K562 (cell line): Measurements from ENCODE around the gene DNAJC15. TPM values are rescaled to one million over a fixed set of nuclear protein-coding genes. Genes with fewer than 3 reads are reported as not detected.

Experiments used
- ATAC-seq: fragments of 200-7000 bp; cut with Tn5 transposase; 3 replicates; pipeline ENCODE4 v1.9.1; 2020; ENCODE audit warnings: moderate library complexity
- BruUV-seq: library from RNA; stranded (reverse); fragments of 400-500 nt; replicated peaks from 2 replicates; lab custom pipeline; 2021; lab: Mats Ljungman, UMichigan
- CTCF ChIA-PET: fragments of 300-600 bp; formaldehyde crosslinking; extraction: SDS; loops from one replicate; lab custom pipeline; 2021; ENCODE audit warnings: low intra/inter-chr PET ratio; lab: Yijun Ruan, JAX
- POLR2A ChIA-PET: fragments of 300-600, 350-650 bp; sonication (Branson Sonifier 250); formaldehyde crosslinking; extraction: SDS; loops from one replicate; lab custom pipeline; 2021; ENCODE audit warnings: antibody characterized with exemption, inconsistent platforms; lab: Yijun Ruan, JAX
- DNase-seq, 4 experiments: peaks; one replicate each; pipeline versions ENCODE4 v3.0.0 to v3.0.0-alpha.2; 2011 to 2018; ENCODE audit warnings: low spot score in 3 of 4, mixed read lengths in 3 of 4; ENCODE audit errors: extremely low read depth in 1 of 4
- FAIRE-seq: peaks from 2 replicates; lab custom pipeline; 2011; peaks lifted over from hg19 to GRCh38; lab: Jason Lieb, UNC
- H2AFZ ChIP-seq: 2 replicates; pipeline ENCODE4 v1.6.0; 2011; ENCODE audit warnings: low read depth, low read length, control low read depth, inconsistent platforms
- H3K27ac ChIP-seq: fragments of 200-600 bp; 3 replicates; pipeline ENCODE4 v1.8.0; 2011; ENCODE audit warnings: low read depth, mild to moderate bottlenecking, control low read depth, inconsistent platforms, low read length, moderate library complexity, mixed read lengths; ENCODE audit errors: extremely low read depth
- H3K27me3 ChIP-seq, 2 experiments: fragments of 300-600 bp in 1 of 2; 2 replicates in 1 of 2; 3 replicates in 1 of 2; pipeline versions ENCODE4 v1.6.0 to v1.8.0; 2011; ENCODE audit warnings: inconsistent platforms in 2 of 2, low read length in 2 of 2, mild to moderate bottlenecking in 1 of 2, mixed read lengths in 1 of 2, moderate library complexity in 1 of 2; ENCODE audit not compliant: control insufficient read depth in 2 of 2, insufficient read depth in 2 of 2
- H3K36me3 ChIP-seq: fragments of 300-600 bp; 3 replicates; pipeline ENCODE4 v1.8.0; 2011; ENCODE audit warnings: mild to moderate bottlenecking, low read length, inconsistent platforms; ENCODE audit not compliant: control insufficient read depth, insufficient read depth
- H3K4me1 ChIP-seq, 2 experiments: fragments of 200-600 bp in 1 of 2; replicated peaks in 1 of 2; 2 replicates in 1 of 2; 3 replicates in 1 of 2; pipeline versions ENCODE4 v1.5.1 to v1.8.0; 2011; ENCODE audit warnings: inconsistent platforms in 2 of 2, low read length in 2 of 2, mild to moderate bottlenecking in 1 of 2, mixed read lengths in 1 of 2, moderate library complexity in 1 of 2; ENCODE audit not compliant: control insufficient read depth in 2 of 2, insufficient read depth in 2 of 2
- H3K4me2 ChIP-seq: 2 replicates; pipeline ENCODE4 v1.6.1; 2011; ENCODE audit warnings: low read length, control low read depth, inconsistent platforms, mixed read lengths; ENCODE audit not compliant: insufficient read depth
- H3K4me3 ChIP-seq: fragments of 200-600 bp; sonication (generic), shearing (Covaris generic); 2 replicates; pipeline ENCODE4 v1.5.1; 2016; ENCODE audit warnings: control low read depth, inconsistent platforms
- H3K79me2 ChIP-seq: fragments of 200-600 bp; 3 replicates; pipeline ENCODE4 v1.8.0; 2011; ENCODE audit warnings: low read length, inconsistent platforms; ENCODE audit not compliant: control insufficient read depth, insufficient read depth
- H3K9ac ChIP-seq, 2 experiments: 2 replicates each; pipeline versions ENCODE4 v1.6.0 to v1.6.1; 2011; ENCODE audit warnings: low read depth in 2 of 2, low read length in 2 of 2, control low read depth in 1 of 2, inconsistent platforms in 1 of 2, mild to moderate bottlenecking in 1 of 2, mixed read lengths in 1 of 2; ENCODE audit not compliant: insufficient read depth in 1 of 2
- H3K9me1 ChIP-seq: one replicate; pipeline ENCODE4 v1.6.0; 2011; ENCODE audit warnings: inconsistent platforms, mild to moderate bottlenecking, low read length, moderate library complexity; ENCODE audit not compliant: control insufficient read depth, insufficient read depth
- H3K9me3 ChIP-seq: replicated peaks from 2 replicates; pipeline ENCODE4 v1.5.1; 2011; ENCODE audit warnings: low read depth, low read length, inconsistent platforms; ENCODE audit not compliant: control insufficient read depth, insufficient read depth
- H4K20me1 ChIP-seq: replicated peaks from 2 replicates; pipeline ENCODE4 v1.6.1; 2011; ENCODE audit warnings: low read length, inconsistent platforms, mixed read lengths; ENCODE audit not compliant: control insufficient read depth, insufficient read depth
- CHCHD3 ChIP-seq: fragments of 250-450 bp; sonication (Bioruptor Pico); IDR thresholded peaks from 2 replicates; pipeline ENCODE4 v2.1.2; 2022; ENCODE audit warnings: mild to moderate bottlenecking
- CHD7 ChIP-seq: fragments of 200-600 bp; sonication (generic); IDR thresholded peaks from one replicate; pipeline ENCODE4 v1.6.1; 2012; ENCODE audit warnings: mild to moderate bottlenecking, low read depth, low read length, inconsistent platforms
- GABPA ChIP-seq: fragments of 200-800 bp; sonication (Bioruptor generic); conservative IDR thresholded peaks from 2 replicates; pipeline ENCODE4 v1.6.1; 2016; ENCODE audit warnings: low read depth, missing genetic modification characterization, missing compliant biosample characterization
- NONO ChIP-seq, 2 experiments: fragments of 200-400 bp in 1 of 2; fragments of 450-650 bp in 1 of 2; formaldehyde crosslinking in 1 of 2; IDR thresholded peaks; 2 replicates each; pipeline ENCODE4 v1.6.1; 2017; ENCODE audit warnings: low read depth in 2 of 2, mild to moderate bottlenecking in 2 of 2, moderate library complexity in 2 of 2, low read length in 1 of 2
- SOX6 ChIP-seq: fragments of 450-650 bp; IDR thresholded peaks from 2 replicates; pipeline ENCODE4 v1.6.1; 2014; ENCODE audit warnings: mild to moderate bottlenecking
- SRSF1 ChIP-seq: fragments of 200-400 bp; formaldehyde crosslinking; IDR thresholded peaks from 2 replicates; pipeline ENCODE4 v1.6.1; 2017; ENCODE audit warnings: mild to moderate bottlenecking, low read depth, low read length, moderate library complexity
- ZNF324 ChIP-seq: fragments of 250-450 bp; sonication (Bioruptor Pico); IDR thresholded peaks from 2 replicates; pipeline ENCODE4 v1.4.0; 2020; ENCODE audit warnings: mild to moderate bottlenecking
- ZNF445 ChIP-seq: fragments of 250-450 bp; sonication (Bioruptor Pico); IDR thresholded peaks from 2 replicates; pipeline ENCODE4 v1.4.0; 2020; ENCODE audit warnings: low read depth, mild to moderate bottlenecking, moderate library complexity
- ZNF75A ChIP-seq: fragments of 450-650 bp; formaldehyde crosslinking; IDR thresholded peaks from 2 replicates; pipeline ENCODE4 v1.4.0; 2020; ENCODE audit warnings: mild to moderate bottlenecking
- ZNF79 ChIP-seq: fragments of 250-450 bp; sonication (Bioruptor Pico); IDR thresholded peaks from 2 replicates; pipeline ENCODE4 v1.4.0; 2020; ENCODE audit warnings: low read depth, mild to moderate bottlenecking, moderate library complexity
- in situ Hi-C: fragments of 300-500 bp; cut with MboI; formaldehyde crosslinking; loops from 4 replicates; pipeline ENCODE4 v1.15.0; 2018; ENCODE audit warnings: inconsistent platforms, mixed read lengths
- intact Hi-C: fragments of 100-400 bp; cut with micrococcal nuclease; formaldehyde crosslinking; loops from 2 replicates; pipeline ENCODE4 v1.14.2; 2022
- polyA plus RNA-seq, 8 experiments: library from polyadenylated mRNA; depleted of rRNA in 4 of 8; stranded (reverse) in 5 of 8; unstranded in 3 of 8; fragments of >200 nt; fragmentation: Nextera tagmentation in 2 of 8; fragmentation: Illumina TruSeq in 1 of 8; extraction: Ambion mirVana in 2 of 8; extraction: Trizol in 1 of 8; gene quantifications; 2 replicates each; pipeline versions ENCODE4 v1.2.1 to v1.2.3, GENCODE V29; 2011 to 2014; ENCODE audit warnings: inconsistent platforms in 1 of 8, missing spikeins in 1 of 8
- total RNA-seq, 7 experiments: library from RNA; depleted of rRNA in 6 of 7; stranded (reverse); fragments of >200 nt in 6 of 7; fragmentation: Illumina TruSeq in 2 of 7; extraction: Trizol in 2 of 7; gene quantifications; 2 replicates each; pipeline versions ENCODE4 v1.2.1 to v1.2.3, GENCODE V29; 2011 to 2021; ENCODE audit warnings: low replicate concordance in 1 of 7
- TF ChIP-seq, protein P1 (sequence below): fragments of 450-650 bp; IDR thresholded peaks from 2 replicates; pipeline ENCODE4 v1.6.1; 2014; ENCODE audit warnings: low read depth, mild to moderate bottlenecking, moderate library complexity, borderline replicate concordance

DNAJC15 gene
- total and polyA plus RNA-seq, 9 of the 15 experiments (the other 6 are each of a cell fraction or from before 2014, with no cell fraction given), result 0.47 to 3.8 (median 1.0) TPM

DNA sequence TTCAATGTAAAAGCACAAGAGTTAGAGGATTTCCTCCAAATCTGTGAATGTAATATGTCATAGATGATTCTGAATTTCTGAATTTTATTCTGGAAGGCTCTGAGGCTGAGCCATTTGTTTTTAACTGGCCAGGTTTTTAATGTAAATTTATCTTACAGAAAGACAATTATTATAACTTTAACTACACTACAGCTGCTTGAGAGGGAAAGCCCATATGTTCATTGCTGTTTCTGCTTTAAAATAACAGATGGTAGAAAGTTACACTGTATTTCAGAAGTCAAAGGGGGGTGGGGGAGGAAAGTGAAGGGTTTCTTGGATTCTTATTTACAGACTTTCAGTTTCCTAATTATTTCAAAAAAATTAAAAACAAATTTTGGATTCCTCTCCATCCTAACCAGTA lies 62.8 kb downstream of the DNAJC15 start:
- H3K36me3 ChIP-seq, result no peaks in the 10 kb centered on the region
- H3K9ac ChIP-seq, result no peak overlapping the region
- no peak for FAIRE-seq
- BruUV-seq, result no TSS peak
- intact Hi-C loops, result loop anchor here (5.0 kb wide), 1 partner anchor 716 kb away; no protein-coding TSS in a partner anchor
- no peaks in the 10 kb centered on the region for H3K9me3 ChIP-seq
- in situ Hi-C loops, result no loop called here
- no peak for DNase-seq
- H3K9me1 ChIP-seq, result no peaks in the 10 kb centered on the region
- no peak for ATAC-seq
- H3K4me2 ChIP-seq, result no peak overlapping the region
- no peaks in the 10 kb centered on the region for H3K27me3 ChIP-seq
- CTCF ChIA-PET, result no interaction called here
- H4K20me1 ChIP-seq, result no peaks in the 10 kb centered on the region
- POLR2A ChIA-PET, result no interaction called here
- no peak overlapping the region for H2AFZ ChIP-seq
- no peak overlapping the region for H3K4me3 ChIP-seq
- H3K79me2 ChIP-seq, result no peaks in the 10 kb centered on the region
- no peaks in the 10 kb centered on the region for H3K4me1 ChIP-seq
- no peak overlapping the region for H3K27ac ChIP-seq
- TF ChIP-seq ZNF445 (CRISPR knock-in tag), result no peak
- no peak for TF ChIP-seq SOX6
- TF ChIP-seq NONO (IDR thresholded peaks at IDR 0.05; ENCODE audit: low read depth in 2 of 2, low read length in 1 of 2), result no peak
- no peak for TF ChIP-seq ZNF79 (CRISPR knock-in tag)
- no peak for TF ChIP-seq ZNF75A (CRISPR knock-in tag)
- TF ChIP-seq, protein P1, sequence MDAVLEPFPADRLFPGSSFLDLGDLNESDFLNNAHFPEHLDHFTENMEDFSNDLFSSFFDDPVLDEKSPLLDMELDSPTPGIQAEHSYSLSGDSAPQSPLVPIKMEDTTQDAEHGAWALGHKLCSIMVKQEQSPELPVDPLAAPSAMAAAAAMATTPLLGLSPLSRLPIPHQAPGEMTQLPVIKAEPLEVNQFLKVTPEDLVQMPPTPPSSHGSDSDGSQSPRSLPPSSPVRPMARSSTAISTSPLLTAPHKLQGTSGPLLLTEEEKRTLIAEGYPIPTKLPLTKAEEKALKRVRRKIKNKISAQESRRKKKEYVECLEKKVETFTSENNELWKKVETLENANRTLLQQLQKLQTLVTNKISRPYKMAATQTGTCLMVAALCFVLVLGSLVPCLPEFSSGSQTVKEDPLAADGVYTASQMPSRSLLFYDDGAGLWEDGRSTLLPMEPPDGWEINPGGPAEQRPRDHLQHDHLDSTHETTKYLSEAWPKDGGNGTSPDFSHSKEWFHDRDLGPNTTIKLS, result no peak
- TF ChIP-seq CHCHD3 (CRISPR knock-in tag), result no peak
- no peak for TF ChIP-seq CHD7
- no peak for TF ChIP-seq SRSF1
- TF ChIP-seq ZNF324 (CRISPR knock-in tag), result no peak
- no peak for TF ChIP-seq GABPA (tag)
